ENCODE results near the gene EXOC1. TPM values are rescaled to one million over a fixed set of nuclear protein-coding genes. Genes with fewer than 3 reads are reported as not detected.
"Not testable (repeated sequence)": the region's sequence is repeated elsewhere in the genome, so short reads cannot be mapped to it uniquely, and the experiment has no call there.

Gene EXOC1
- total RNA-seq, 1 donor from 2014 or later, result 53.3 TPM

- no peak for DNase-seq (ENCODE audit: low spot score)
These were observed 52.9 kb downstream of the EXOC1 start for GRCh38 chr4:55906323-55906722.

- DNase-seq (ENCODE audit: low spot score), result no peak
These were observed 53.5 kb downstream of the EXOC1 start for GRCh38 chr4:55906989-55907388.

GRCh38 chr4:55907469-55907868 lies 54.0 kb downstream of the EXOC1 start:
- no peak for DNase-seq (ENCODE audit: low spot score)

- DNase-seq (ENCODE audit: low spot score), result no peak
These were observed 56.7 kb downstream of the EXOC1 start for GRCh38 chr4:55910140-55910539.

GRCh38 chr4:55912249-55912648 lies 58.8 kb downstream of the EXOC1 start:
- DNase-seq (ENCODE audit: low spot score), result no peak

- no peak for DNase-seq (ENCODE audit: low spot score)
These were observed 67.1 kb downstream of the EXOC1 start for GRCh38 chr4:55920571-55920970.

GRCh38 chr4:55921093-55921492 lies 67.6 kb downstream of the EXOC1 start:
- DNase-seq (ENCODE audit: low spot score), result no peak

GRCh38 chr4:55925241-55925640 lies 71.8 kb downstream of the EXOC1 start:
- no peak for DNase-seq (ENCODE audit: low spot score)

GRCh38 chr4:55926610-55927009 lies 73.2 kb downstream of the EXOC1 start:
- DNase-seq (ENCODE audit: low spot score), result no peak

GRCh38 chr4:55927803-55928437 lies 74.5 kb downstream of the EXOC1 start:
- no peak for DNase-seq (ENCODE audit: low spot score)

GRCh38 chr4:55928846-55929245 lies 75.4 kb downstream of the EXOC1 start:
- DNase-seq (ENCODE audit: low spot score), result no peak

- DNase-seq (ENCODE audit: low spot score), result no peak
These were observed 77.6 kb downstream of the EXOC1 start for GRCh38 chr4:55931043-55931442.

GRCh38 chr4:55931833-55932232 lies 78.4 kb downstream of the EXOC1 start:
- no peak for DNase-seq (ENCODE audit: low spot score)

GRCh38 chr4:55932511-55932910 lies 79.1 kb downstream of the EXOC1 start:
- no peak for DNase-seq (ENCODE audit: low spot score)

- no peak for DNase-seq (ENCODE audit: low spot score)
These were observed 80.2 kb downstream of the EXOC1 start for GRCh38 chr4:55933611-55934010.

GRCh38 chr4:55935907-55936306 lies 82.5 kb downstream of the EXOC1 start:
- DNase-seq (ENCODE audit: low spot score), result not testable (repeated sequence)

GRCh38 chr4:55938481-55938880 lies 85.0 kb downstream of the EXOC1 start:
- DNase-seq (ENCODE audit: low spot score), result no peak

GRCh38 chr4:55939421-55939820 lies 86.0 kb downstream of the EXOC1 start:
- DNase-seq (ENCODE audit: low spot score), result no peak

- DNase-seq (ENCODE audit: low spot score), result no peak
These were observed 88.5 kb downstream of the EXOC1 start for GRCh38 chr4:55941881-55942396.

GRCh38 chr4:55947254-55947882 lies 93.9 kb downstream of the EXOC1 start:
- DNase-seq (ENCODE audit: low spot score), result no peak

GRCh38 chr4:55947912-55948725 lies 94.7 kb downstream of the EXOC1 start:
- no peak for DNase-seq (ENCODE audit: low spot score)

GRCh38 chr4:55948726-55949481 lies 95.5 kb downstream of the EXOC1 start, which contains the start of gene CEP135:
CEP135 (plus strand) TSS chr4:55948945; CDS start chr4:55952131, 3,186 bp downstream.
- peak; percentile 95 for DNase-seq (ENCODE audit: low spot score)
